Ovary (tissue), 9 donors: ENCODE measurements around the gene DSCAML1. TPM values are rescaled to one million over a fixed set of nuclear protein-coding genes. Genes with fewer than 3 reads are reported as not detected.

Experiments
- DNase-seq, 5 donors: peaks; one replicate each; pipeline ENCODE4 v3.0.0-alpha.2; 2019 to 2020
- H3K27ac ChIP-seq, 2 donors: fragments of 200-600 bp; one replicate each; pipeline versions ENCODE4 v1.5.1 to v1.8.0; 2019 to 2022
- H3K27me3 ChIP-seq: fragments of 200-600 bp; one replicate; pipeline ENCODE4 v1.8.0; 2022
- H3K36me3 ChIP-seq: fragments of 200-600 bp; sonication (generic); one replicate; pipeline ENCODE4 v1.5.1; 2019
- H3K4me1 ChIP-seq: one replicate; pipeline ENCODE4 v1.8.1; 2013; ENCODE audit warnings: mild to moderate bottlenecking, moderate library complexity; ENCODE audit not compliant: insufficient read depth
- H3K4me3 ChIP-seq: fragments of 200-600 bp; sonication (generic); one replicate; pipeline ENCODE4 v1.5.1; 2017
- H3K9me3 ChIP-seq, 2 donors: fragments of 200-600 bp in 1 of 2; sonication (generic) in 1 of 2; one replicate each; pipeline versions ENCODE4 v1.5.1 to v1.8.1; 2013 to 2019; ENCODE audit warnings: mild to moderate bottlenecking in 1 of 2, moderate library complexity in 1 of 2
- EP300 ChIP-seq: sonication (generic); formaldehyde crosslinking; IDR thresholded peaks from one replicate; pipeline ENCODE4 v1.6.1; 2017; ENCODE audit warnings: antibody characterized with exemption
- POLR2A ChIP-seq: fragments of 450-650 bp; IDR thresholded peaks from one replicate; pipeline ENCODE4 v1.6.1; 2017; ENCODE audit warnings: antibody characterized with exemption, mild to moderate bottlenecking, moderate library complexity
- WGBS, 3 donors: extraction: QIAGEN DNeasy Blood & Tissue Kit in 1 of 3; methylation state at CpG; one replicate each; pipeline versions ENCODE4 v1.1.5 to v1.1.7; 2013 to 2017; 5-methylcytosine and 5-hydroxymethylcytosine counted together
- intact Hi-C, 4 donors: fragments of 100-400 bp; cut with DNase I; formaldehyde crosslinking; loops; one replicate each; pipeline versions ENCODE4 v1.11.0 to v1.15.1; 2022 to 2023
- polyA plus RNA-seq, 2 donors: library from polyadenylated mRNA; stranded (reverse); fragments of 200-250 nt in 1 of 2; fragments of 350-450 nt in 1 of 2; fragmentation: Illumina TruSeq in 1 of 2; extraction: RNeasy Lipid Tissue Mini Kit (QIAGEN cat#74804) in 1 of 2; gene quantifications; one replicate each; pipeline ENCODE4 v1.2.3, GENCODE V29; 2013 to 2014
- total RNA-seq, 7 donors: library from RNA; depleted of rRNA in 2 of 7; stranded (reverse); fragments of >200 nt in 2 of 7; fragmentation: NEBNext Ultra II Directional in 3 of 7; extraction: Animal tissue kit (Norgen Biotek cat#: 25700) in 3 of 7; gene quantifications; one replicate each; pipeline versions ENCODE4 v1.1.0 to v1.2.4, GENCODE V29; 2016 to 2023
- TF ChIP-seq, protein P1 (sequence below), 3 donors: fragments of 450-650 bp in 2 of 3; fragments of 200-600 bp in 1 of 3; IDR thresholded peaks; one replicate each; pipeline versions ENCODE4 v1.5.1 to v1.8.0; 2016 to 2022; ENCODE audit warnings: antibody characterized with exemption in 3 of 3, mild to moderate bottlenecking in 1 of 3
- donor health status: DM: no; HTN: no; CAD: no; lungs with moderate emphysema.
- donor health status: DM: no; HTN: no; CAD: no.
- donor health status: Bipolar disorder and iron deficiency.
- donor health status: DM: yes; HTN: yes; CAD: no.
- donor health status: DM: no; HTN: no; CAD: no.
- donor health status: DM: yes; HTN: yes; CAD: no.

DSCAML1 gene
- total and polyA plus RNA-seq, 9 donors = 0.77 to 16.5 (median 10.6) TPM

DNA sequence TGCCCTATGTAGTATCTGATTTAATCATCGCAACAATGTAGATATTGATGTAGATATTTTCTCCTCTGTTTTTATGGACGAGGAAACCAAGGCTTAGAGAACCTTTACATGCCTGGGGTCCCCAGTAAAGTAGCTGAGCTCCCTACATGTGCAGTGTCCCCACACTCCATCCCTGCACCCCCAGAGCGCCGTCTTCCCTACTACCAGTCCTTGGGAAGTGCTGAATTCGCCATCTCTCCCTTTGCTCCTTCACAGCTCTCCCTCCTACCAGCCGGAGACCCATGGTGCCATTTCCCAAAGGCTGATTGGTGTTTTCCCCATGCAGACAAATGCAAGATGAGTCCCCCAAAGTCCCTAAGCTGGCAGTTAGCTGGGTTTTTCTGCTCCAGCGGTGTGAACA, 383.4 kb downstream of the DSCAML1 start:
- 95 to 97% (median 96%) methylated on average over 7 of the region's 7 CpGs for WGBS, 3 donors
- DNase-seq = no peak
- intact Hi-C loops = no loop called here
- H3K4me3 ChIP-seq = no peak overlapping the region
- TF ChIP-seq, protein P1, sequence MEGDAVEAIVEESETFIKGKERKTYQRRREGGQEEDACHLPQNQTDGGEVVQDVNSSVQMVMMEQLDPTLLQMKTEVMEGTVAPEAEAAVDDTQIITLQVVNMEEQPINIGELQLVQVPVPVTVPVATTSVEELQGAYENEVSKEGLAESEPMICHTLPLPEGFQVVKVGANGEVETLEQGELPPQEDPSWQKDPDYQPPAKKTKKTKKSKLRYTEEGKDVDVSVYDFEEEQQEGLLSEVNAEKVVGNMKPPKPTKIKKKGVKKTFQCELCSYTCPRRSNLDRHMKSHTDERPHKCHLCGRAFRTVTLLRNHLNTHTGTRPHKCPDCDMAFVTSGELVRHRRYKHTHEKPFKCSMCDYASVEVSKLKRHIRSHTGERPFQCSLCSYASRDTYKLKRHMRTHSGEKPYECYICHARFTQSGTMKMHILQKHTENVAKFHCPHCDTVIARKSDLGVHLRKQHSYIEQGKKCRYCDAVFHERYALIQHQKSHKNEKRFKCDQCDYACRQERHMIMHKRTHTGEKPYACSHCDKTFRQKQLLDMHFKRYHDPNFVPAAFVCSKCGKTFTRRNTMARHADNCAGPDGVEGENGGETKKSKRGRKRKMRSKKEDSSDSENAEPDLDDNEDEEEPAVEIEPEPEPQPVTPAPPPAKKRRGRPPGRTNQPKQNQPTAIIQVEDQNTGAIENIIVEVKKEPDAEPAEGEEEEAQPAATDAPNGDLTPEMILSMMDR (IDR thresholded peaks at IDR 0.05) = no peak
- TF ChIP-seq EP300 = no peak
- TF ChIP-seq POLR2A = no peak
- H3K4me1 ChIP-seq = no peaks in the 10 kb centered on the region
- no peaks in the 10 kb centered on the region for H3K9me3 ChIP-seq
- no peaks in the 10 kb centered on the region for H3K36me3 ChIP-seq
- H3K27me3 ChIP-seq = no peaks in the 10 kb centered on the region
- no peak overlapping the region for H3K27ac ChIP-seq

DNA sequence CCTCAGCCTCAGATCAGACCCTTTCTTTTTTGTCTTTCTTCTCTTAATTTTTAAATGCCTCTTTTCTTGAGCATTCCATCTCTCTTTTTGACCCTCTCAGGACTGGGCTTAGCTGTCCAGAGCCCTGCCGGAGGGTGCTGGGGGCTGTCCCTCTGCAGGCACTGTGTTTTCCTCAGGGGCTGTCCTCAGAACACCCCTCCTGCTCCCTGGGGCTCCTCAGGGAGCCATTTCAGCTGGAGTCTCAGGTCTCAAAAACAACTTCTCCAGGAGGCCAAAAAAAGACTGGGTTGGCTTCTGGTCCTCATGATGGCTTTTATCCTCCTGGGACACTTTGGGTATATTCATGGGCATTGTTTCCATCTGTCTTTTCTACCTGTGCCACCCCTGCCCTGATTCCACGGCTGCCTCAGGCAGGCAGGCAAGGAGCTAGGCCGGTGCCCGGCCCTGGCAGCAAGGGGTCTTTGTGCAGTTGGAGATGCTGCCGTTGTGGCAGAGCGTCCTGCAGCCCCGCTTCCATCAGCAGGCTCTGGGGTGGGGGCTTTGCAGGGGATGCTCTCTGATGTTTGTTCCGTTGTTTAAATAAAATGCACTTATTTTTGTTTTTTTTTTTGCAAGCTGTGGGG, 384.3 kb downstream of the DSCAML1 start:
- no peaks in the 10 kb centered on the region for H3K36me3 ChIP-seq
- 77 to 87% (median 84%) methylated on average over 8 of the region's 8 CpGs for WGBS, 3 donors
- no peak overlapping the region for H3K27ac ChIP-seq

DNA sequence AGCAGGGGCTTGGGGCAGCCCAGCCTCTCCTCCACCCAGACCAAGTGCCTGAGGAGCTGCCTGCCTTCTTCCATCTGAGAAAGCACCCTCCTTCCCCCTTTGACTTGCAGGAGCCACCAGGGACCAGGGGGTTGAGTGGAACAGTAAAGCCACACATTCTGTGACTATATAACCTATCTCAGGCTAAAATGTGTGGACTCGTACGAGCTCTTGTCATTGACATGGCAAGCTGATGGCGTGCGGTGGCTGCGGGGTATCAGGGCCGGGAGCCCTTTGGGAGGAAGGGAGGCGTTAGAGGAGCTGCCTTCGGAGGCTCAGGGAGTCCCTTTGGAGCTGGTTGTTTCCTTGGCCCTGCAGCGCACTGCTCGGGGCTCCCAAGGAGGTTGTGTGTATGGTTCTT, 384.8 kb downstream of the DSCAML1 start:
- WGBS, 3 donors = 83 to 89% (median 85%) methylated on average over 10 of the region's 10 CpGs
- H3K36me3 ChIP-seq = no peaks in the 10 kb centered on the region
- H3K4me1 ChIP-seq = no peaks in the 10 kb centered on the region
- no peaks in the 10 kb centered on the region for H3K9me3 ChIP-seq
- TF ChIP-seq, protein P1 (IDR thresholded peaks at IDR 0.05) = no peak
- no peak for TF ChIP-seq POLR2A
- no peak for TF ChIP-seq EP300
- intact Hi-C loops = no loop called here
- no peaks in the 10 kb centered on the region for H3K27me3 ChIP-seq
- DNase-seq = no peak
- H3K27ac ChIP-seq = no peak overlapping the region
- no peak overlapping the region for H3K4me3 ChIP-seq

More for the DNA sequence above, 384.3 kb downstream of the DSCAML1 start:
- H3K9me3 ChIP-seq = no peaks in the 10 kb centered on the region
- TF ChIP-seq POLR2A (no peak), EP300 (no peak)
- TF ChIP-seq, protein P1 (IDR thresholded peaks at IDR 0.05) = no peak
- DNase-seq = no peak
- H3K27me3 ChIP-seq = no peaks in the 10 kb centered on the region
- H3K4me1 ChIP-seq = no peaks in the 10 kb centered on the region
- intact Hi-C loops = no loop called here
- H3K4me3 ChIP-seq = no peak overlapping the region

DNA sequence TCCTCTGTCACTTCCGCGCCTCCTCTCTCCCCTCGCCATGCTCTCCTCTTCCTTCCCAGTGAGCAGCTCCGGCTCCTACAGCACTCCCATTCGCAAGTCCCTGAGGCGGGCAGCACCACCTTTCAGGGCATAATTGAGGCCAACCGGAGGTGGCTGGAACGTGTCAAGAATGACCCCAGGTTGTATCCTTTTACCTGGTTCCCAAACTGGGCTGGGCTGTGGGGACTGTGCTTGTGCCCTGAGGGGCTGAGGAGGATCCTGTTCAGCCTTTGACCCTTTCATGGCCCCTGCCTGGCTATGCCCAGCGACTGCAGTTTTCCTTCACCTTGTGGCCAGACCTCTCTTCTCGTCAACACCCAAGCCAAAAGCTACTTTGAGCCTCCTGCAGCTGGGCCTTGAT, 385.3 kb downstream of the DSCAML1 start:
- 77 to 80% (median 78%) methylated on average over 10 of the region's 10 CpGs for WGBS, 3 donors
- H3K27ac ChIP-seq = no peak overlapping the region
- no peaks in the 10 kb centered on the region for H3K36me3 ChIP-seq
- no peaks in the 10 kb centered on the region for H3K27me3 ChIP-seq
- no peaks in the 10 kb centered on the region for H3K9me3 ChIP-seq
- H3K4me1 ChIP-seq = no peaks in the 10 kb centered on the region
- DNase-seq = no peak
- TF ChIP-seq EP300 (no peak), POLR2A (no peak)
- TF ChIP-seq, protein P1 (IDR thresholded peaks at IDR 0.05) = no peak
- intact Hi-C loops = no loop called here
- H3K4me3 ChIP-seq = no peak overlapping the region
